Measurements from ENCODE around the gene MROH7. TPM values are rescaled to one million over a fixed set of nuclear protein-coding genes. Genes with fewer than 3 reads are reported as not detected.

The MROH7 gene
- total RNA-seq, 2 donors from 2014 or later: 5.2 to 18.0 TPM

DNA sequence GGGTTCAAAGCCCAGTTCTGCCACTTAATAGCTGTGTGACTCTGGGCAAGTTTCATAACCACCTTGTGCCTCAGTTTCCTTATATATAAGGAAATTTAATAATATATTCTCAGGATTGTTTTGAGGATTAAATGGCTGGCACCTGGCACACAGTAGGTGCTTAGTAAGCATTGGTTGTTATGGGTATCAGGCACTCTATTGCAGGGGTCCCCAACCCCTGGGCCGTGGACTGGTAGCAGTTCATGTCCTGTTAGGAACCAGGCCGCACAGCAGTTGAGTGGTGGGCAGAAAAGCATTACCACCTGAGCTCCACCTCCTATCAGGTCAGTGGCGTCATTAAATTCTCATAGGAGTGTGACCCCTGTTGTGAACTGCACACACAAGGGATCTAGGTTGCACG, 104.3 kb downstream of the MROH7 start:
- intact Hi-C loops (cut with DNase I): no loop called here
- WGBS: 100% methylated on average over 4 of the region's 4 CpGs
- no peak overlapping the region for H3K4me3 ChIP-seq
- H3K27ac ChIP-seq: no peak overlapping the region
- no peaks in the 10 kb centered on the region for H3K9me3 ChIP-seq
- H3K36me3 ChIP-seq: peaks cover 0 to 13% of the 10 kb centered on the region in 2 donors
- DNase-seq (ENCODE audit: low spot score): no peak
- H3K27me3 ChIP-seq (replicated peaks; ENCODE audit: insufficient read depth): no peaks in the 10 kb centered on the region
- H3K4me1 ChIP-seq (replicated peaks): no peaks in the 10 kb centered on the region
- TF ChIP-seq POLR2A (IDR thresholded peaks at IDR 0.05): no peak
- no peak for TF ChIP-seq POLR2AphosphoS5 (IDR thresholded peaks at IDR 0.05)
- TF ChIP-seq, protein P1, sequence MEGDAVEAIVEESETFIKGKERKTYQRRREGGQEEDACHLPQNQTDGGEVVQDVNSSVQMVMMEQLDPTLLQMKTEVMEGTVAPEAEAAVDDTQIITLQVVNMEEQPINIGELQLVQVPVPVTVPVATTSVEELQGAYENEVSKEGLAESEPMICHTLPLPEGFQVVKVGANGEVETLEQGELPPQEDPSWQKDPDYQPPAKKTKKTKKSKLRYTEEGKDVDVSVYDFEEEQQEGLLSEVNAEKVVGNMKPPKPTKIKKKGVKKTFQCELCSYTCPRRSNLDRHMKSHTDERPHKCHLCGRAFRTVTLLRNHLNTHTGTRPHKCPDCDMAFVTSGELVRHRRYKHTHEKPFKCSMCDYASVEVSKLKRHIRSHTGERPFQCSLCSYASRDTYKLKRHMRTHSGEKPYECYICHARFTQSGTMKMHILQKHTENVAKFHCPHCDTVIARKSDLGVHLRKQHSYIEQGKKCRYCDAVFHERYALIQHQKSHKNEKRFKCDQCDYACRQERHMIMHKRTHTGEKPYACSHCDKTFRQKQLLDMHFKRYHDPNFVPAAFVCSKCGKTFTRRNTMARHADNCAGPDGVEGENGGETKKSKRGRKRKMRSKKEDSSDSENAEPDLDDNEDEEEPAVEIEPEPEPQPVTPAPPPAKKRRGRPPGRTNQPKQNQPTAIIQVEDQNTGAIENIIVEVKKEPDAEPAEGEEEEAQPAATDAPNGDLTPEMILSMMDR (IDR thresholded peaks at IDR 0.05): no peak

DNA sequence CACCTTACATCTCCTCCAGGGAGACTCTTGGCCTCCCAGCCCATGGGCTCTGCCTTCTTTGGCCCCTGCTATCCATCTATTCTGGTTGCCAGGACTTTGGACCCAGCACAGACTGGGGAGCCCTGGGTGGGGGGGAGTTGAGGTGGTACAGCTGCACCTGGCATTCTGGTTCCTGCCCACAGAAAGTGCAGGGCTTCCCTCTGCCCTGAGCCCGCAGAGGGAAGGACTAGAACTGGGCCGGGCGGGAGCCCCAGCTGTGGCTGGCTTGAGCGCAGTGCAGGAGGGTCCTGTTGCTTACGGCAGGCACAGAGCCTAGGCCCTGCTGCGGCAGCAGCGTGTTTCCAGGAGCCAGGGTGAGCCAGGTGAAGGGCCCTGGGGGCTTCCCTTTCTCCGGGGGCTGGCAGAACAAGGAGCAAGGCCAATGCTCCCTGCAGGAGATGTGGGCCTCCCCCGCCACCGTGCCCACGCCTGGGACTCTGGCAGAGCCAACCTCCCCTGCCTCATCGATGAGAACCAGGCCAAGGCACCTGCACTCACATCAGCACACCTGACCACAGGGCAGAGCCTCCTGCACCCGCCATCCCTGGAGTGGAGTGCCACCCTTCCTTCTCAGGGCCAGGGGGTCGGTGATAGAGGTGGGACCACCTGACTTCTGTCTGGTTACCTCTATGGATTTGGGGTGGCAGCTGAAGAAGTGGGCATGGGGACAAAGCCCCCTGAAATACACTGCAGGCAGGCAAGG, 106.7 kb downstream of the MROH7 start:
- Histone ChIP-seq H3K4me3 (no peak overlapping the region), H3K27me3 (replicated peaks; ENCODE audit: insufficient read depth) (no peaks in the 10 kb centered on the region), H3K4me1 (replicated peaks) (no peaks in the 10 kb centered on the region), H3K9me3 (no peaks in the 10 kb centered on the region), H3K27ac (no peak overlapping the region), H3K36me3 (no peaks in the 10 kb centered on the region)
- no peak for TF ChIP-seq POLR2A (IDR thresholded peaks at IDR 0.05)
- TF ChIP-seq POLR2AphosphoS5 (IDR thresholded peaks at IDR 0.05): no peak
- TF ChIP-seq, protein P1 (IDR thresholded peaks at IDR 0.05): no peak
- intact Hi-C loops (cut with DNase I): no loop called here
- DNase-seq (ENCODE audit: low spot score): no peak
- WGBS: 87% methylated on average over 13 of the region's 14 CpGs

DNA sequence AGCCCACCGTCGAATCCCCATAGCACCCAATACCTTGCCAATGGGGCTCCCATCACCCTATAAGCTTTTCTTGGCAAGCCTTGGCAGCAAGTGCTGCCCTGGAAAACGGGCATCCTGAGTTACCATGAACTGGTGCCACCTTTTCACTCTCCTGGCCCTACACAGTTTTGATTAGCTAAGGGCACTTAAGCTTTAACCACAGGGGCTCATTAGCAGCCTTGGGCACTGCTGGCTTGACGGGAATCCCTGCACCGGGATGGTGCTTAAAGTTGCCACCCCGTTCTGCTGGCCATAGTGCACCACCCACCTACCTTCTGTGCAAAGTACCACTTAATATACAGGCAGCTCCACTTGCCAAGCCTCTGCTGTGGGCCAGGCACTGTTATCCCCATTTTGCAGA, 109.0 kb downstream of the MROH7 start:
- no peak for DNase-seq (ENCODE audit: low spot score)
- H3K4me3 ChIP-seq: no peak overlapping the region
- no peaks in the 10 kb centered on the region for H3K4me1 ChIP-seq (replicated peaks)
- intact Hi-C loops (cut with DNase I): no loop called here
- no peak for TF ChIP-seq POLR2A (IDR thresholded peaks at IDR 0.05)
- TF ChIP-seq, protein P1 (IDR thresholded peaks at IDR 0.05): no peak
- no peak for TF ChIP-seq POLR2AphosphoS5 (IDR thresholded peaks at IDR 0.05)
- H3K9me3 ChIP-seq: no peaks in the 10 kb centered on the region
- 74% methylated on average over 6 of the region's 6 CpGs for WGBS
- no peak overlapping the region for H3K27ac ChIP-seq
- H3K36me3 ChIP-seq: no peaks in the 10 kb centered on the region
- H3K27me3 ChIP-seq (replicated peaks; ENCODE audit: insufficient read depth): no peaks in the 10 kb centered on the region

DNA sequence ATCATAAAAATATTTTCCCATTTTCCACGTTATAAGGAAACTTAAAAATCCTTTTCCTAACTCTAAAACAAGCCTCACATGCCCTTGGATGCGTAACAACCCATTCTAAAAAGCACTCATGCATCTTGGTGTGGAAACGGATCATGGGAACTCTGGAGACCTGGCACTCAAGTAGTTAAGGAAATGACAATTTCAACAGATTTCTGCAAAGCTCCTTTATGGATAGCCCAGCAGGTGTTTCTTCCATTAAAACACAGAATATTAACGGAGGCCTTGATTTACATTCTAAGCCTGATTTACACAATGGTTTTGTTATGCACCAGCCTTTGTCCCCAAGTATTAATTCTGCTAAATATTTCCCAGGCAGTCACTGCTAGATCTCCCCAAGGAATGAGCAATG, 109.8 kb downstream of the MROH7 start:
- Histone ChIP-seq H3K9me3 (no peaks in the 10 kb centered on the region), H3K27ac (no peak overlapping the region), H3K36me3 (no peaks in the 10 kb centered on the region), H3K4me3 (no peak overlapping the region), H3K27me3 (replicated peaks; ENCODE audit: insufficient read depth) (no peaks in the 10 kb centered on the region), H3K4me1 (replicated peaks) (no peaks in the 10 kb centered on the region)
- TF ChIP-seq POLR2AphosphoS5 (IDR thresholded peaks at IDR 0.05) (no peak), POLR2A (IDR thresholded peaks at IDR 0.05) (no peak)
- TF ChIP-seq, protein P1 (IDR thresholded peaks at IDR 0.05): no peak
- 78% methylated on average over 4 of the region's 4 CpGs for WGBS
- DNase-seq (ENCODE audit: low spot score): no peak
- intact Hi-C loops (cut with DNase I): no loop called here

DNA sequence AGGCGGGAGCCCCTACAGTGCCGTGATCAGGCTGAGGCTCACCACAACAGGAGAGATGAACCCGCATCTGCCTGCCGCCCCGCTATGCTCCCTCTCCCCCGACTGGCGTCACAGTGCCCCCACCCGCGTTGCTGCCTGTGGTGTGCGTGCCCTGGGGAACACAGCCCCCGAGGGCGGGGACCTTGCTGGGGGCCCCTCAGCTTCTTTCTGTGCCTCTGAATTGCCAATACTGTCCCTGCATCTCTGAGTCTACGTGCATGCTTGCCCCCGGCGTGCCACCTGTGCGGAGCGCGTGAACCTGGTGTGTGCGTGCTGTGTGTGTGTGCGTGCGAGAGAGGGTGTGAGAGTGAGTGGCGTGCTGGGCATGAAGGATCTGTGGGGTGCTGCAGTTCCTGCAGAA, 112.5 kb downstream of the MROH7 start:
- TF ChIP-seq, protein P1 (IDR thresholded peaks at IDR 0.05): no peak
- no peak for TF ChIP-seq POLR2AphosphoS5 (IDR thresholded peaks at IDR 0.05)
- TF ChIP-seq POLR2A (IDR thresholded peaks at IDR 0.05): no peak
- no peak for DNase-seq (ENCODE audit: low spot score)
- Histone ChIP-seq H3K27me3 (replicated peaks; ENCODE audit: insufficient read depth) (no peaks in the 10 kb centered on the region), H3K4me1 (replicated peaks) (no peaks in the 10 kb centered on the region), H3K9me3 (no peaks in the 10 kb centered on the region), H3K36me3 (peaks cover 0 to 12% of the 10 kb centered on the region in 2 donors), H3K4me3 (no peak overlapping the region), H3K27ac (no peak overlapping the region)
- intact Hi-C loops (cut with DNase I): no loop called here
- 94% methylated on average over 22 of the region's 22 CpGs for WGBS
